PC-9 (cell line): ENCODE measurements around the gene CCDC137. TPM values are rescaled to one million over a fixed set of nuclear protein-coding genes. Genes with fewer than 3 reads are reported as not detected.

ENCODE experiments used
- BruUV-seq: library from RNA; stranded (reverse); fragments of 400-500 nt; replicated peaks from 2 replicates; lab custom pipeline; 2021; lab: Mats Ljungman, UMichigan
- CTCF ChIA-PET: fragments of 300-600 bp; sonication (Branson Sonifier 250); formaldehyde crosslinking; loops from one replicate; lab custom pipeline; 2022; ENCODE audit warnings: antibody characterized with exemption; lab: Charles Lee
- POLR2A ChIA-PET: fragments of 300-600 bp; sonication (Branson Sonifier 250); formaldehyde crosslinking; loops from one replicate; lab custom pipeline; 2022; ENCODE audit warnings: antibody characterized with exemption; ENCODE audit not compliant: unreplicated experiment; lab: Charles Lee
- DNase-seq, 2 experiments: peaks; one replicate each; pipeline versions ENCODE4 v3.0.0 to v3.0.0-alpha.2; 2015 to 2022; ENCODE audit warnings: mixed read lengths in 1 of 2
- H2AFZ ChIP-seq: fragments of 200-600 bp; sonication (generic); 2 replicates; pipeline ENCODE4 v1.8.1; 2017; ENCODE audit warnings: antibody characterized with exemption
- H3F3A ChIP-seq: fragments of 200-600 bp; sonication (generic); 2 replicates; pipeline ENCODE4 v1.8.1; 2017; ENCODE audit warnings: antibody characterized with exemption, mild to moderate bottlenecking, low read depth; ENCODE audit not compliant: insufficient read depth
- H3K27ac ChIP-seq: fragments of 200-600 bp; sonication (generic); 2 replicates; pipeline ENCODE4 v1.6.1; 2016; ENCODE audit warnings: mixed run types
- H3K27me3 ChIP-seq: fragments of 200-600 bp; sonication (generic); 2 replicates; pipeline ENCODE4 v1.6.1; 2016; ENCODE audit warnings: low read depth, mixed run types; ENCODE audit not compliant: insufficient read depth
- H3K36me3 ChIP-seq: fragments of 200-600 bp; sonication (generic); 2 replicates; pipeline ENCODE4 v1.6.1; 2016; ENCODE audit warnings: low read depth, mixed run types
- H3K4me1 ChIP-seq: fragments of 200-600 bp; sonication (generic); replicated peaks from 2 replicates; pipeline ENCODE4 v1.6.1; 2016; ENCODE audit warnings: mixed run types; ENCODE audit not compliant: insufficient read depth
- H3K4me2 ChIP-seq: fragments of 200-600 bp; sonication (generic); 2 replicates; pipeline ENCODE4 v1.6.1; 2017; ENCODE audit warnings: mixed run types
- H3K4me3 ChIP-seq: fragments of 200-600 bp; sonication (generic); 2 replicates; pipeline ENCODE4 v1.6.1; 2016; ENCODE audit warnings: mixed run types
- H3K79me2 ChIP-seq: fragments of 200-600 bp; sonication (generic); 2 replicates; pipeline ENCODE4 v1.6.1; 2017; ENCODE audit warnings: low read depth, mixed run types
- H3K9me2 ChIP-seq: fragments of 200-600 bp; sonication (generic); 2 replicates; pipeline ENCODE4 v1.8.1; 2017; ENCODE audit warnings: mild to moderate bottlenecking; ENCODE audit not compliant: insufficient read depth
- H3K9me3 ChIP-seq: fragments of 200-600 bp; sonication (generic); 2 replicates; pipeline ENCODE4 v1.8.1; 2016; ENCODE audit warnings: low read depth; ENCODE audit not compliant: insufficient read depth
- H4K20me1 ChIP-seq: fragments of 200-600 bp; sonication (generic); 2 replicates; pipeline ENCODE4 v1.8.1; 2017; ENCODE audit not compliant: insufficient read depth
- CTCF ChIP-seq: fragments of 200-600 bp; sonication (generic); conservative IDR thresholded peaks from 2 replicates; pipeline ENCODE4 v1.6.1; 2017; ENCODE audit warnings: mixed run types, antibody characterized with exemption, mild to moderate bottlenecking, moderate library complexity
- EZH2 ChIP-seq: fragments of 200-600 bp; sonication (generic); IDR thresholded peaks from 2 replicates; pipeline ENCODE4 v1.8.0; 2017; ENCODE audit warnings: antibody characterized with exemption, low read depth
- intact Hi-C: fragments of 100-400 bp; cut with micrococcal nuclease; formaldehyde crosslinking; loops from one replicate; pipeline ENCODE4 v1.10.0; 2022; ENCODE audit not compliant: unreplicated experiment
- total RNA-seq: library from RNA; stranded (reverse); gene quantifications from 2 replicates; pipeline ENCODE4 v1.2.3, GENCODE V29; 2021

The CCDC137 gene
- total RNA-seq, 1 experiment from 2014 or later = 29.3 TPM

DNA sequence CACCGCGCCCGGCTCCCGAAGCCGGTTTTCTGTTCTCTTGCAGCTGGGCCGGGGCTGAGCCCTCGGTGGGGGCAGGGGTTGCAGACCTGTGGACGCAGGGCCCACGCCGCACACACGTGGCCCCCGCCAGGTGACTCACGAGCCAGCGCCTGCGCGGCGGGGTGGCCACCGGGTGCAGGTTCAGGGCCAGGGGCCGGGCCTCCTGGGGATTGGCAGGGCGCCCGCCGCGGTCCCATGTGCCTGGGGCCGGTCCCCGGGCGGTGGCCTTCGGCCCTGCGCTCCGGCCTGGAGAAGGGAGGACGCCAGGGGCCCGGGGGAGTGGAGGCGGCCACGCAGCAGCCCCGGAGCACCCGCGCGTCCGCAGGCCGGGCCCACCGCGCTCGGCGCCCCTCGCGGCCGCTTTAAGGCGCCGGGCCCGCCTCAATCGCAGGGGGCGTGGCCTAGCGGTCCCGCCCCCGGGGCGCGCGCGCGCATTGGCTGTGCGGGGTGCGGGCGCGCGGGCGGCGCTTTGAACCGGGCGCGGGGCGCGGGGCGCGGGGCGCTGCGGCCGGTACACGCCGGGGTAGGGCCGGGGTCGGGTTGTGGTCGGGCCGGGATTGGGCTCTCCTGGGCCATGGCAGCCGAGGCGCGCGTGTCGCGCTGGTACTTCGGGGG lies 45.4 kb downstream of the CCDC137 start, which contains the start of gene SLC25A10:
TSS of gene SLC25A10 (plus strand) at position 471 of the 654 bp plus-strand sequence. CDS start at position 614, 143 bp downstream.
- no peaks in the 10 kb centered on the region for H3K9me2 ChIP-seq
- peaks cover 26% of the 10 kb centered on the region; the same call in 1 of the 2 replicates for H3F3A ChIP-seq
- DNase-seq = peak; percentile 75 to 96
- no peaks in the 10 kb centered on the region for H3K36me3 ChIP-seq
- peak within 1 kb of the TSS; percentile 50 for H3K27ac ChIP-seq
- no TSS peak for BruUV-seq
- intact Hi-C loops = loop anchor here (2.0 to 5.0 kb wide), 2 partner anchors 75 to 149 kb away; partner anchors contain the start of genes NPLOC4, P4HB and TSPAN10
- ChIA-PET CTCF (no interaction called here), POLR2A (interaction anchor here (0.6 to 0.7 kb wide), 3 partner anchors 9 to 365 kb away, joined by 3 to 18 read pairs (median 14); no protein-coding TSS in a partner anchor)
- no peaks in the 10 kb centered on the region for H3K27me3 ChIP-seq
- peaks cover 27% of the 10 kb centered on the region for H3K79me2 ChIP-seq
- H3K9me3 ChIP-seq = no peaks in the 10 kb centered on the region
- peak within 1 kb of the TSS; percentile 88 for H3K4me2 ChIP-seq
- no peak for TF ChIP-seq EZH2
- TF ChIP-seq CTCF = no peak
- no peak within 1 kb of the TSS for H2AFZ ChIP-seq
- H4K20me1 ChIP-seq = 0 out of 2 replicates have a peak, but pooled peaks cover 3% of the 10 kb centered on the region
- H3K4me1 ChIP-seq = peaks cover 24% of the 10 kb centered on the region
- peak within 1 kb of the TSS; percentile 77 for H3K4me3 ChIP-seq

DNA sequence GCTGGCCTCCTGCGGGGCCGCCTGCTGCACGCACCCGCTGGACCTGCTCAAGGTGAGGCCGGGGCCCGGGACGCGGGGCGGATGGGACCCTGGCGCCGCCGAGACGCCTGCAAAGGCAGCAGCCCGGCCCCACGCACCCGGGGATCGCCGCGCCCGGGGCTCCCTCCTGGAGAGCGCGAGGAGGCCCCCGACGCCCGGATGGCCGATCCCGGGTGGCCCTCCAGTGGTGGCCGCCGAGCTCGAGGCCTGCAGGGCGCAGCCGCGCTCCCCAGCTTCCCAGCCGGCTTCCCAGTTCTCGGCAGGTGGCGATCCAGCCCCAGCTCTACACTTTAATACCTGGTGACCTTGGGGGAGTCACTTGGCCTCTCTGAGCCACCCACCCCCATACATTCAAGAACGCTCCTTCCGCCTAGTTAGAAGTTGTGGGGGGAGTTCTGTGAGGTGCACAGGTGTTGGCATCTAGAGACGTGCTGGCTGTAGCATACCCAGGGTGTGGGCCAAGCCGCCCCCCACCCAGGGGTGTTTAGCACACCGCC lies 46.0 kb downstream of the CCDC137 start:
- Histone ChIP-seq H3K79me2 (peaks cover 27% of the 10 kb centered on the region), H3K4me3 (peak overlapping the region; percentile 77), H3K4me2 (peak overlapping the region; percentile 88), H3F3A (peaks cover 26% of the 10 kb centered on the region; the same call in 1 of the 2 replicates), H4K20me1 (0 out of 2 replicates have a peak, but pooled peaks cover 3% of the 10 kb centered on the region), H3K9me2 (no peaks in the 10 kb centered on the region), H3K27me3 (no peaks in the 10 kb centered on the region), H3K27ac (peak overlapping the region; percentile 46), H2AFZ (no peak overlapping the region), H3K36me3 (no peaks in the 10 kb centered on the region), H3K4me1 (peaks cover 24% of the 10 kb centered on the region), H3K9me3 (no peaks in the 10 kb centered on the region)
- intact Hi-C loops = loop anchor here (1.0 to 5.0 kb wide), 3 partner anchors 10 to 148 kb away; partner anchors contain the start of genes NPLOC4, P4HB and TSPAN10
- ChIA-PET CTCF (no interaction called here), POLR2A (interaction anchor here (0.6 to 0.7 kb wide), 3 partner anchors 9 to 662 kb away, joined by 3 read pairs; no protein-coding TSS in a partner anchor)
- TF ChIP-seq CTCF = no peak
- no peak for TF ChIP-seq EZH2
- peak in 1 of 2 experiments; percentile 64 for DNase-seq
- no TSS peak for BruUV-seq

DNA sequence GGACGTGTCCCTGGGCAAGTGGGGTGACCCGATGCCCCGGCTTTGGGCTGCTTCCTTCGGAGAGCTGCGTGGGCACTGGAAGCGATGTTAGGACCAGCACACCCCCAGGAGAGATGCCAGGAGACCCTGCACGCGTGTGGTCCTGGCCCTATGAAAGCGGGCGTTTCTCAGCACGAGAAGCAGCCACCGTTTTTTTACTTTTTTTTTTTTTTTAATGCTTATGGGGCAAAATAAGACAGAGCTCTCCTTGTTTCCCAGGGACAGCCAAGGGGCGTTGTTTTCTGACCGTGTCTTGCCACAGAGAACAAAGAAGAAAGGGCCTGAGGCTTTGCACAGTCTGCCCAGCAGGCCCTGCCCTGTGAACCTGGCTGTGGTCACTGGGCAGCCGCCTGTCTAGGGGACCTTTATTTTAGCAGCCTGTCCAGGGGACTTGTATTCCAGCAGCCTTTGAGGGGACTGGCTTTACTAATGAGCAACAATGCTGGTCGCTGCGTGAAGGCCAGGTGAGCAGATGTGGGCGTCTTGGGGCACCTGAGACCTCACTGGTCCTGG lies 46.5 kb downstream of the CCDC137 start:
- Histone ChIP-seq H3K27ac (peak overlapping the region; percentile 46), H3K4me2 (peak overlapping the region; percentile 88), H3K79me2 (peaks cover 27% of the 10 kb centered on the region), H3K4me3 (peak overlapping the region; percentile 77), H3K4me1 (peaks cover 24% of the 10 kb centered on the region), H2AFZ (no peak overlapping the region), H3K9me2 (no peaks in the 10 kb centered on the region), H3K27me3 (no peaks in the 10 kb centered on the region), H3F3A (peaks cover 28% of the 10 kb centered on the region; the same call in 1 of the 2 replicates), H3K36me3 (no peaks in the 10 kb centered on the region), H4K20me1 (0 out of 2 replicates have a peak, but pooled peaks cover 3% of the 10 kb centered on the region), H3K9me3 (no peaks in the 10 kb centered on the region)
- TSS peak; percentile 25 for BruUV-seq
- peak; percentile 58 to 61 for DNase-seq
- no peak for TF ChIP-seq CTCF
- no peak for TF ChIP-seq EZH2
- ChIA-PET POLR2A (interaction anchor here (0.6 to 0.7 kb wide), 3 partner anchors 81 to 663 kb away, joined by 3 to 10 read pairs (median 3); no protein-coding TSS in a partner anchor), CTCF (interaction anchor here (0.6 kb wide), 1 partner anchor 39 kb away, joined by 3 read pairs; no protein-coding TSS in a partner anchor)
- intact Hi-C loops = loop anchor here (1.0 to 5.0 kb wide), 3 partner anchors 9 to 148 kb away; partner anchors contain the start of genes NPLOC4, P4HB and TSPAN10
